ENCODE results near the gene EGLN1. TPM values are rescaled to one million over a fixed set of nuclear protein-coding genes. Genes with fewer than 3 reads are reported as not detected.

The EGLN1 gene
- total RNA-seq, 1 donor from 2014 or later: 24.2 TPM

- Mint-ChIP-seq H3K36me3 (peaks cover 16% of the 10 kb centered on the region), H3K27me3 (no peaks in the 10 kb centered on the region), H3K27ac (no peak overlapping the region), H3K9me3 (no peaks in the 10 kb centered on the region), H3K4me1 (ENCODE audit: unreplicated experiment) (peaks cover 20% of the 10 kb centered on the region), H3K4me3 (no peak overlapping the region)
- no peak for DNase-seq (ENCODE audit: extremely low spot score, unreplicated experiment)
- TF ChIP-seq CTCF (conservative IDR thresholded peaks at IDR 0.05): no peak
These were observed 11.0 kb downstream of the EGLN1 start for GRCh38 chr1:231411036-231411531.

- H3K9me3 Mint-ChIP-seq: no peaks in the 10 kb centered on the region
- peaks cover 20% of the 10 kb centered on the region for H3K4me1 Mint-ChIP-seq (ENCODE audit: unreplicated experiment)
- no peak overlapping the region for H3K27ac Mint-ChIP-seq
- no peaks in the 10 kb centered on the region for H3K27me3 Mint-ChIP-seq
- no peak overlapping the region for H3K4me3 Mint-ChIP-seq
- H3K36me3 Mint-ChIP-seq: peaks cover 16% of the 10 kb centered on the region
- TF ChIP-seq CTCF (conservative IDR thresholded peaks at IDR 0.05): no peak
- DNase-seq (ENCODE audit: extremely low spot score, unreplicated experiment): no peak
These were observed 12.0 kb downstream of the EGLN1 start for GRCh38 chr1:231410036-231410612.

GRCh38 chr1:231408528-231409094, 13.5 kb downstream of the EGLN1 start:
- Mint-ChIP-seq H3K9me3 (no peaks in the 10 kb centered on the region), H3K36me3 (peaks cover 7% of the 10 kb centered on the region), H3K27me3 (no peaks in the 10 kb centered on the region), H3K4me3 (no peak overlapping the region), H3K4me1 (ENCODE audit: unreplicated experiment) (peaks cover 11% of the 10 kb centered on the region), H3K27ac (no peak overlapping the region)
- DNase-seq (ENCODE audit: extremely low spot score, unreplicated experiment): no peak
- TF ChIP-seq CTCF (conservative IDR thresholded peaks at IDR 0.05): no peak

- no peak overlapping the region for H3K4me3 Mint-ChIP-seq
- peaks cover 4% of the 10 kb centered on the region for H3K36me3 Mint-ChIP-seq
- no peak for DNase-seq (ENCODE audit: extremely low spot score, unreplicated experiment)
- H3K27me3 Mint-ChIP-seq: no peaks in the 10 kb centered on the region
- H3K27ac Mint-ChIP-seq: no peak overlapping the region
- no peaks in the 10 kb centered on the region for H3K9me3 Mint-ChIP-seq
- no peak for TF ChIP-seq CTCF (conservative IDR thresholded peaks at IDR 0.05)
- peaks cover 7% of the 10 kb centered on the region for H3K4me1 Mint-ChIP-seq (ENCODE audit: unreplicated experiment)
These were observed 14.3 kb downstream of the EGLN1 start for GRCh38 chr1:231407547-231408396.

GRCh38 chr1:231407049-231407448, 15.0 kb downstream of the EGLN1 start:
- no peaks in the 10 kb centered on the region for H3K9me3 Mint-ChIP-seq

More at GRCh38 chr1:231407049-231407448, 15.0 kb downstream of the EGLN1 start:
- Mint-ChIP-seq H3K27ac (no peak overlapping the region), H3K4me3 (no peak overlapping the region), H3K27me3 (no peaks in the 10 kb centered on the region), H3K4me1 (ENCODE audit: unreplicated experiment) (peaks cover under 1% of the 10 kb centered on the region), H3K36me3 (peaks cover under 1% of the 10 kb centered on the region)
- no peak for DNase-seq (ENCODE audit: extremely low spot score, unreplicated experiment)
- no peak for TF ChIP-seq CTCF (conservative IDR thresholded peaks at IDR 0.05)
